H1 (cell line): ENCODE data around the gene NOTUM. TPM values are rescaled to one million over a fixed set of nuclear protein-coding genes. Genes with fewer than 3 reads are reported as not detected.

Experiments
- CTCF ChIA-PET: fragments of 300-600 bp; sonication (Branson Sonifier 250); formaldehyde crosslinking; loops from one replicate; lab custom pipeline; 2021; ENCODE audit not compliant: partially characterized antibody; lab: Charles Lee
- POLR2A ChIA-PET: fragments of 300-600 bp; sonication (Branson Sonifier 250); formaldehyde crosslinking; loops from one replicate; lab custom pipeline; 2021; ENCODE audit warnings: inconsistent platforms; ENCODE audit not compliant: partially characterized antibody; lab: Charles Lee
- DNase-seq, 2 experiments: peaks; one replicate each; pipeline versions ENCODE4 v3.0.0 to v3.0.0-alpha.2; 2010 to 2022; ENCODE audit warnings: low spot score in 2 of 2, low read depth in 1 of 2, mixed read lengths in 1 of 2
- FAIRE-seq: peaks from 2 replicates; lab custom pipeline; 2011; peaks lifted over from hg19 to GRCh38; lab: Jason Lieb, UNC
- H2AFZ ChIP-seq: 2 replicates; pipeline ENCODE4 v1.8.1; 2012; ENCODE audit warnings: low read length, inconsistent platforms
- H2AK5ac ChIP-seq: 2 replicates; pipeline ENCODE4 v1.6.1; 2013; ENCODE audit warnings: low read depth, low read length
- H2BK120ac ChIP-seq: replicated peaks from 2 replicates; pipeline ENCODE3; 2013; ENCODE audit warnings: low read depth, low read length, inconsistent platforms
- H2BK12ac ChIP-seq: 2 replicates; pipeline ENCODE4 v1.6.1; 2013; ENCODE audit warnings: low read depth, low read length
- H2BK15ac ChIP-seq: 2 replicates; pipeline ENCODE4 v1.6.1; 2013; ENCODE audit warnings: low read length
- H2BK20ac ChIP-seq: 2 replicates; pipeline ENCODE4 v1.6.1; 2013; ENCODE audit warnings: low read length
- H2BK5ac ChIP-seq: 2 replicates; pipeline ENCODE4 v1.6.1; 2013; ENCODE audit warnings: low read depth, low read length
- H3K14ac ChIP-seq: 2 replicates; pipeline ENCODE4 v1.6.1; 2013; ENCODE audit warnings: inconsistent platforms; ENCODE audit not compliant: insufficient read length
- H3K18ac ChIP-seq: 2 replicates; pipeline ENCODE4 v1.6.1; 2013; ENCODE audit warnings: low read length; ENCODE audit errors: extremely low read depth
- H3K23ac ChIP-seq: 2 replicates; pipeline ENCODE4 v1.6.1; 2013; ENCODE audit warnings: inconsistent platforms; ENCODE audit not compliant: insufficient read length
- H3K23me2 ChIP-seq: 2 replicates; pipeline ENCODE4 v1.6.1; 2013; ENCODE audit warnings: low read depth, low read length
- H3K27ac ChIP-seq: 2 replicates; pipeline ENCODE4 v1.6.1; 2011; ENCODE audit warnings: low read depth, low read length, inconsistent platforms
- H3K27me3 ChIP-seq, 4 experiments: replicated peaks in 1 of 4; 1 replicate in 1 of 4; 2 replicates in 3 of 4; pipeline versions ENCODE4 v1.6.1 to v1.8.1; 2011 to 2013; ENCODE audit warnings: low read length in 3 of 4, mild to moderate bottlenecking in 3 of 4, inconsistent platforms in 2 of 4, mixed read lengths in 2 of 4, moderate library complexity in 1 of 4; ENCODE audit not compliant: control insufficient read depth in 3 of 4, insufficient read depth in 3 of 4; ENCODE audit errors: extremely low read depth in 1 of 4
- H3K36me3 ChIP-seq, 4 experiments: 2 replicates each; pipeline versions ENCODE4 v1.6.1 to v1.8.1; 2011 to 2013; ENCODE audit warnings: mild to moderate bottlenecking in 4 of 4, low read length in 3 of 4, moderate library complexity in 2 of 4, control low read depth in 1 of 4, inconsistent platforms in 1 of 4; ENCODE audit not compliant: insufficient read depth in 4 of 4, control insufficient read depth in 2 of 4
- H3K4ac ChIP-seq: replicated peaks from 2 replicates; pipeline ENCODE3; 2013; ENCODE audit warnings: low read length, low read depth, mixed read lengths, inconsistent platforms; ENCODE audit not compliant: insufficient read length
- H3K4me1 ChIP-seq, 4 experiments: replicated peaks in 1 of 4; 1 replicate in 1 of 4; 2 replicates in 3 of 4; pipeline versions ENCODE4 v1.6.1 to v1.8.1; 2011 to 2013; ENCODE audit warnings: low read length in 3 of 4, inconsistent platforms in 2 of 4, mixed read lengths in 1 of 4; ENCODE audit not compliant: insufficient read depth in 4 of 4, control insufficient read depth in 3 of 4
- H3K4me2 ChIP-seq, 2 experiments: 2 replicates each; pipeline versions ENCODE4 v1.6.1 to v1.8.1; 2011 to 2013; ENCODE audit warnings: low read depth in 2 of 2, low read length in 2 of 2, control low read depth in 1 of 2, inconsistent platforms in 1 of 2, mild to moderate bottlenecking in 1 of 2; ENCODE audit not compliant: insufficient read depth in 1 of 2
- H3K4me3 ChIP-seq, 4 experiments: fragments of 200-600, 300-600 bp in 1 of 4; sonication (generic), shearing (Covaris generic), sonication (Bioruptor Twin) in 1 of 4; 2 replicates each; pipeline versions ENCODE4 v1.5.1 to v1.8.1; 2011 to 2016; ENCODE audit warnings: low read length in 4 of 4, low read depth in 3 of 4, control low read depth in 2 of 4, inconsistent platforms in 2 of 4, mild to moderate bottlenecking in 2 of 4, mixed read lengths in 1 of 4, moderate library complexity in 1 of 4; ENCODE audit not compliant: insufficient read depth in 2 of 4; ENCODE audit errors: extremely low read depth in 1 of 4
- H3K56ac ChIP-seq: replicated peaks from 2 replicates; pipeline ENCODE3; 2013; ENCODE audit warnings: low read depth, mild to moderate bottlenecking, mixed read lengths, low read length, inconsistent platforms; ENCODE audit not compliant: insufficient read length
- H3K79me1 ChIP-seq: 2 replicates; pipeline ENCODE4 v1.6.1; 2013; ENCODE audit warnings: low read depth, low read length, control low read depth
- H3K79me2 ChIP-seq, 2 experiments: 2 replicates each; pipeline versions ENCODE4 v1.6.1 to v1.8.1; 2012 to 2013; ENCODE audit warnings: low read length in 2 of 2, mild to moderate bottlenecking in 2 of 2, inconsistent platforms in 1 of 2; ENCODE audit not compliant: insufficient read depth in 2 of 2, control insufficient read depth in 1 of 2
- H3K9ac ChIP-seq, 4 experiments: replicated peaks in 1 of 4; 1 replicate in 1 of 4; 2 replicates in 3 of 4; pipeline versions ENCODE4 v1.6.1 to v1.8.1; 2011 to 2013; ENCODE audit warnings: low read depth in 3 of 4, low read length in 3 of 4, control low read depth in 2 of 4, mild to moderate bottlenecking in 2 of 4, moderate library complexity in 2 of 4, inconsistent platforms in 1 of 4; ENCODE audit errors: extremely low read depth in 1 of 4
- H3K9me3 ChIP-seq, 2 experiments: 2 replicates each; pipeline versions ENCODE4 v1.6.1 to v1.8.1; 2012 to 2013; ENCODE audit warnings: mild to moderate bottlenecking in 2 of 2, moderate library complexity in 2 of 2, control low read depth in 1 of 2, inconsistent platforms in 1 of 2, low read depth in 1 of 2, low read length in 1 of 2, mixed read lengths in 1 of 2; ENCODE audit not compliant: insufficient read depth in 2 of 2
- H4K20me1 ChIP-seq, 2 experiments: replicated peaks in 1 of 2; 2 replicates each; pipeline versions ENCODE3 to v1.8.1; 2011 to 2013; ENCODE audit warnings: inconsistent platforms in 2 of 2, low read length in 2 of 2, mild to moderate bottlenecking in 1 of 2; ENCODE audit not compliant: insufficient read depth in 2 of 2, control insufficient read depth in 1 of 2
- H4K5ac ChIP-seq: 2 replicates; pipeline ENCODE4 v1.6.1; 2013; ENCODE audit warnings: low read length, low read depth, mixed read lengths, inconsistent platforms; ENCODE audit not compliant: insufficient read length
- H4K8ac ChIP-seq: 2 replicates; pipeline ENCODE4 v1.8.0; 2013; ENCODE audit warnings: mild to moderate bottlenecking, moderate library complexity, low read length, inconsistent platforms; ENCODE audit not compliant: insufficient read depth; ENCODE audit errors: extremely low read depth
- H4K91ac ChIP-seq: replicated peaks from 2 replicates; pipeline ENCODE3; 2013; ENCODE audit warnings: low read length, mixed read lengths, inconsistent platforms; ENCODE audit not compliant: insufficient read length
- BACH1 ChIP-seq: IDR thresholded peaks from 2 replicates; pipeline ENCODE4 v1.6.1; 2012; ENCODE audit warnings: low read length, improper control_type of control experiment
- CBX8 ChIP-seq: fragments of 300-800, 300-1000 bp; sonication (generic); IDR thresholded peaks from 2 replicates; pipeline ENCODE4 v1.7.1; 2016; ENCODE audit warnings: low read depth, low read length, borderline replicate concordance
- GABPA ChIP-seq: IDR thresholded peaks from 2 replicates; pipeline ENCODE4 v1.6.1; 2011; ENCODE audit warnings: mild to moderate bottlenecking, low read length, moderate library complexity, borderline replicate concordance; ENCODE audit not compliant: insufficient read depth
- MAX ChIP-seq: IDR thresholded peaks from 2 replicates; pipeline ENCODE4 v1.6.1; 2012; ENCODE audit warnings: inconsistent platforms
- NRF1 ChIP-seq: IDR thresholded peaks from 2 replicates; pipeline ENCODE4 v1.6.1; 2011; ENCODE audit warnings: mild to moderate bottlenecking, low read depth, low read length, improper control_type of control experiment
- PHF8 ChIP-seq: fragments of 200-600 bp; sonication (generic); conservative IDR thresholded peaks from 2 replicates; pipeline ENCODE4 v1.7.1; 2012; ENCODE audit warnings: low read depth, mild to moderate bottlenecking, inconsistent platforms, low read length, moderate library complexity
- RAD21 ChIP-seq, 2 experiments: IDR thresholded peaks in 1 of 2; conservative IDR thresholded peaks in 1 of 2; 2 replicates each; pipeline ENCODE4 v1.6.1; 2011; ENCODE audit warnings: low read depth in 2 of 2, low read length in 2 of 2, improper control_type of control experiment in 1 of 2, inconsistent platforms in 1 of 2, mild to moderate bottlenecking in 1 of 2, moderate library complexity in 1 of 2
- SAP30 ChIP-seq: fragments of 300-600 bp; sonication (generic); IDR thresholded peaks from 2 replicates; pipeline ENCODE4 v1.7.1; 2012; ENCODE audit warnings: low read length, moderate library complexity, mild to moderate bottlenecking, inconsistent platforms; ENCODE audit not compliant: insufficient read depth, insufficient replicate concordance
- SIX5 ChIP-seq: IDR thresholded peaks from 2 replicates; pipeline ENCODE4 v1.6.1; 2011; ENCODE audit warnings: mild to moderate bottlenecking, low read depth, low read length
- TCF12 ChIP-seq: IDR thresholded peaks from 2 replicates; pipeline ENCODE4 v1.6.1; 2011; ENCODE audit warnings: low read depth, mild to moderate bottlenecking, low read length
- TEAD4 ChIP-seq: IDR thresholded peaks from 2 replicates; pipeline ENCODE4 v1.6.1; 2012; ENCODE audit warnings: low read depth, low read length, inconsistent platforms, mixed read lengths
- WGBS, 2 experiments: shearing (Covaris generic) in 1 of 2; methylation state at CpG; one replicate each; pipeline versions ENCODE4 v1.1.6 to v1.1.7; 2013 to 2015; ENCODE audit warnings: low lambda C conversion rate in 2 of 2, mixed read lengths in 2 of 2, inconsistent platforms in 1 of 2, low coverage in 1 of 2, missing lambda C conversion rate in 1 of 2; ENCODE audit not compliant: insufficient replicate concordance in 2 of 2, insufficient coverage in 1 of 2, insufficient read length in 1 of 2; ENCODE audit errors: extremely low coverage in 1 of 2, missing lambda C conversion rate in 1 of 2; 5-methylcytosine and 5-hydroxymethylcytosine counted together
- polyA plus RNA-seq, 7 experiments: library from polyadenylated mRNA; depleted of rRNA in 3 of 7; stranded (reverse) in 5 of 7; unstranded in 2 of 7; fragments of >200 nt in 5 of 7; fragments of 200-250 nt in 2 of 7; gene quantifications; 1 replicate in 5 of 7; 2 replicates in 1 of 7; 4 replicates in 1 of 7; pipeline versions ENCODE4 v1.2.1 to v1.2.3, GENCODE V29; 2011 to 2013; ENCODE audit warnings: missing spikeins in 2 of 7, mixed read lengths in 2 of 7
- total RNA-seq: library from RNA; stranded (reverse); fragmentation: NEBNext Ultra II Directional; extraction: Animal tissue kit (Norgen Biotek cat#: 25700); gene quantifications from 2 replicates; pipeline ENCODE4 v1.2.1, GENCODE V29; 2021

NOTUM gene
- total and polyA plus RNA-seq, 2 of the 8 experiments (the other 6 are each of a cell fraction or from before 2014, with no cell fraction given), result 0.45 to 0.76 TPM

- Histone ChIP-seq H2BK20ac (no peak overlapping the region), H3K23ac (no peak overlapping the region), H2BK5ac (no peak overlapping the region), H2AK5ac (no peak overlapping the region), H2BK12ac (0 out of 2 replicates have a peak overlapping the region, but pooled peaks have one; percentile 35), H3K18ac (no peak overlapping the region), H2AFZ (no peak overlapping the region), H3K4me1 (peaks cover 0 to 19% (median 16%) of the 10 kb centered on the region in 4 experiments; a peak in 6 of 7 replicates), H3K14ac (no peak overlapping the region), H3K23me2 (no peaks in the 10 kb centered on the region), H3K9me3 (peaks cover under 1 to 1% of the 10 kb centered on the region in 2 experiments; a peak in 1 of 4 replicates), H2BK120ac (no peak overlapping the region), H3K79me1 (no peaks in the 10 kb centered on the region), H3K4me2 (peak overlapping the region; percentile 8 to 58; a peak in 3 of 4 replicates), H3K36me3 (no peaks in the 10 kb centered on the region), H3K79me2 (no peaks in the 10 kb centered on the region), H3K27ac (no peak overlapping the region), H4K8ac (no peak overlapping the region), H3K4me3 (peak overlapping the region in 1 of 4 experiments; percentile 40; a peak in 1 of 8 replicates), H3K27me3 (peaks cover 0 to 36% (median 30%) of the 10 kb centered on the region in 4 experiments; a peak in 6 of 7 replicates), H4K20me1 (peaks cover 0 to 3% of the 10 kb centered on the region in 2 experiments), H2BK15ac (no peak overlapping the region), H4K91ac (no peak overlapping the region), H3K56ac (no peak overlapping the region), H3K4ac (no peak overlapping the region), H4K5ac (no peak overlapping the region), H3K9ac (no peak overlapping the region)
- DNase-seq, result no peak
- ChIA-PET CTCF (interaction anchor here (1.2 to 2.9 kb wide), 5 partner anchors 10 to 70 kb away, joined by 3 to 16 read pairs (median 3); partner anchors contain the start of gene DCXR), POLR2A (interaction anchor here (0.9 to 4.1 kb wide), 6 partner anchors 9 to 45 kb away, joined by 3 to 20 read pairs (median 6); partner anchors contain the start of gene ASPSCR1)
- TF ChIP-seq BACH1 (no peak), RAD21 (IDR thresholded peaks at IDR 0.05 in 1 of 2, conservative IDR thresholded peaks at IDR 0.05 in 1 of 2; ENCODE audit: low read depth in 2 of 2, low read length in 2 of 2) (no peak), MAX (no peak), TEAD4 (no peak), GABPA (no peak), CBX8 (no peak), SAP30 (no peak), SIX5 (no peak), TCF12 (no peak), NRF1 (no peak), PHF8 (no peak)
- no peak for FAIRE-seq
- WGBS, 2 experiments, result 76% methylated on average over 5 of the region's 7 CpGs; no CpG with 5 or more reads in 1 of the 2 experiments
Observed at GRCh38 chr17:81968396-81968745, 7.4 kb upstream of the NOTUM start.
